A673 (cell line): ENCODE data around the gene NPC1L1. TPM values are rescaled to one million over a fixed set of nuclear protein-coding genes. Genes with fewer than 3 reads are reported as not detected.

Experiments used
- BruUV-seq: library from RNA; stranded (reverse); fragments of 400-500 nt; replicated peaks from 2 replicates; lab custom pipeline; 2021; lab: Mats Ljungman, UMichigan
- CTCF ChIA-PET: fragments of 300-600 bp; sonication (Branson Sonifier 250); formaldehyde crosslinking; loops from one replicate; lab custom pipeline; 2022; ENCODE audit warnings: antibody characterized with exemption; lab: Charles Lee
- POLR2A ChIA-PET: fragments of 300-600 bp; sonication (Branson Sonifier 250); formaldehyde crosslinking; loops from one replicate; lab custom pipeline; 2022; ENCODE audit warnings: antibody characterized with exemption; ENCODE audit not compliant: low non-redundant PET; lab: Charles Lee
- DNase-seq: peaks from one replicate; pipeline ENCODE4 v3.0.0-alpha.2; 2015; ENCODE audit warnings: low spot score
- H3K27ac ChIP-seq: fragments of 200-600 bp; sonication (generic); 2 replicates; pipeline ENCODE4 v1.5.1; 2016; ENCODE audit warnings: mixed run types, low read depth, mild to moderate bottlenecking, mixed read lengths, antibody characterized with exemption, low read length; ENCODE audit not compliant: poor library complexity, severe bottlenecking
- H3K27me3 ChIP-seq: fragments of 200-600 bp; sonication (generic); replicated peaks from 2 replicates; pipeline ENCODE4 v1.6.1; 2017; ENCODE audit warnings: mixed run types, low read depth, mild to moderate bottlenecking, mixed read lengths, antibody characterized with exemption, low read length; ENCODE audit not compliant: insufficient read depth, poor library complexity
- H3K36me3 ChIP-seq: fragments of 200-600 bp; sonication (generic); 2 replicates; pipeline ENCODE4 v1.6.1; 2016; ENCODE audit warnings: mixed run types, mild to moderate bottlenecking, mixed read lengths, antibody characterized with exemption, low read length; ENCODE audit not compliant: insufficient read depth, poor library complexity, severe bottlenecking
- H3K4me1 ChIP-seq: fragments of 200-600 bp; sonication (generic); 2 replicates; pipeline ENCODE4 v1.6.1; 2017; ENCODE audit warnings: mixed run types, mild to moderate bottlenecking, mixed read lengths, antibody characterized with exemption, low read length; ENCODE audit not compliant: insufficient read depth, poor library complexity, severe bottlenecking
- H3K4me3 ChIP-seq: fragments of 200-600 bp; sonication (generic); 2 replicates; pipeline ENCODE4 v1.5.1; 2016; ENCODE audit warnings: low read depth, mixed run types, mild to moderate bottlenecking, mixed read lengths, low read length; ENCODE audit not compliant: poor library complexity, severe bottlenecking
- H3K9me3 ChIP-seq: fragments of 200-600 bp; sonication (generic); 2 replicates; pipeline ENCODE4 v1.6.1; 2016; ENCODE audit warnings: mixed run types, low read depth, mild to moderate bottlenecking, mixed read lengths, antibody characterized with exemption, low read length; ENCODE audit not compliant: poor library complexity, severe bottlenecking
- EZH2 ChIP-seq: fragments of 200-600 bp; sonication (generic); IDR thresholded peaks from 2 replicates; pipeline ENCODE4 v1.6.1; 2017; ENCODE audit warnings: borderline replicate concordance, low read depth, mild to moderate bottlenecking, mixed read lengths, antibody characterized with exemption, low read length; ENCODE audit not compliant: poor library complexity, severe bottlenecking
- intact Hi-C: fragments of 100-400 bp; cut with micrococcal nuclease; formaldehyde crosslinking; loops from one replicate; pipeline ENCODE4 v1.10.0; 2022; ENCODE audit not compliant: unreplicated experiment
- total RNA-seq: library from RNA; stranded (reverse); gene quantifications from 2 replicates; pipeline ENCODE4 v1.2.3, GENCODE V29; 2021
- TF ChIP-seq, protein P1 (sequence below): fragments of 300-800, 200-600 bp; sonication (generic); conservative IDR thresholded peaks from 2 replicates; pipeline ENCODE4 v1.5.1; 2017; ENCODE audit warnings: low read depth, mild to moderate bottlenecking, antibody characterized with exemption, low read length, moderate library complexity, mixed read lengths

The NPC1L1 gene
- total RNA-seq, 1 experiment from 2014 or later = not detected

- CTCF ChIA-PET = no interaction called here
- Histone ChIP-seq H3K36me3 (no peaks in the 10 kb centered on the region), H3K4me1 (no peaks in the 10 kb centered on the region), H3K27me3 (no peaks in the 10 kb centered on the region), H3K4me3 (no peak overlapping the region), H3K27ac (no peak overlapping the region), H3K9me3 (no peaks in the 10 kb centered on the region)
- intact Hi-C loops = no loop called here
- no peak for DNase-seq
- TF ChIP-seq, protein P1, sequence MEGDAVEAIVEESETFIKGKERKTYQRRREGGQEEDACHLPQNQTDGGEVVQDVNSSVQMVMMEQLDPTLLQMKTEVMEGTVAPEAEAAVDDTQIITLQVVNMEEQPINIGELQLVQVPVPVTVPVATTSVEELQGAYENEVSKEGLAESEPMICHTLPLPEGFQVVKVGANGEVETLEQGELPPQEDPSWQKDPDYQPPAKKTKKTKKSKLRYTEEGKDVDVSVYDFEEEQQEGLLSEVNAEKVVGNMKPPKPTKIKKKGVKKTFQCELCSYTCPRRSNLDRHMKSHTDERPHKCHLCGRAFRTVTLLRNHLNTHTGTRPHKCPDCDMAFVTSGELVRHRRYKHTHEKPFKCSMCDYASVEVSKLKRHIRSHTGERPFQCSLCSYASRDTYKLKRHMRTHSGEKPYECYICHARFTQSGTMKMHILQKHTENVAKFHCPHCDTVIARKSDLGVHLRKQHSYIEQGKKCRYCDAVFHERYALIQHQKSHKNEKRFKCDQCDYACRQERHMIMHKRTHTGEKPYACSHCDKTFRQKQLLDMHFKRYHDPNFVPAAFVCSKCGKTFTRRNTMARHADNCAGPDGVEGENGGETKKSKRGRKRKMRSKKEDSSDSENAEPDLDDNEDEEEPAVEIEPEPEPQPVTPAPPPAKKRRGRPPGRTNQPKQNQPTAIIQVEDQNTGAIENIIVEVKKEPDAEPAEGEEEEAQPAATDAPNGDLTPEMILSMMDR = no peak
- no peak for TF ChIP-seq EZH2
- POLR2A ChIA-PET = no interaction called here
- BruUV-seq = no TSS peak
These were observed 35.5 kb downstream of the NPC1L1 start for GRCh38 chr7:44505595-44505994.

DNA sequence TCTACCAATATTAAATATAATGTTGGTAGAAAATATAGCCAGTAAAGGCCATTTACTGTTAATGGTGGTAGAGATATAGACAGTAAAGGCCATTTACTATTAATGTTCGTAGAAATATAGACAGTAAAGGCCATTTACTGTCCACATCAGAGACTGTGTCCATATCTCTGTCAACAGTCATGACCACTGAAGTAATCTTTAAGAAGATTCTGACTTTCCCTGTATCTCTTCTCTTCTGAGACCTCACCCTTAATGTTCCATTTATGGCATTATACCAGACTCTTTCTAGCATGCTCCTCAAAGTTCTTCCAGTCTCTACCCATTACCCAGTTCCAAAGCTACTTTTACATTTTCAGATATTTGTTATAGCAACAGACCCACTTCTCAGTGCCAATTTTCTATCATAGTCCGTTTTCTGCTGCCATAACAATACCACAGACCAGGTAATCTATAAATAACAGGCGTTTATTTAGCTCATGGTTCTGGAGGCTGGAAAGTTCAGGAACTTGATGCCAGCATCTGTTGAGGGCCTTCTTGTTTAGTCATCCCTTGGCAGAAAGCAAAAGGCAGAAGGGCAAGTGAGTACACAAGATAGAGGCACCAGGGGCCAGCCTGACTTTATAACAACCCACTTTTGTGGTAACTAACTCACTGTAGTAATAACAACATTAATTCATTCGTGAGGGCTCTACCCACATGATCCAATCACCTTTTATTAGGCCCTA lies 42.7 kb downstream of the NPC1L1 start:
- Histone ChIP-seq H3K4me1 (no peaks in the 10 kb centered on the region), H3K27ac (no peak overlapping the region), H3K4me3 (no peak overlapping the region), H3K9me3 (no peaks in the 10 kb centered on the region), H3K27me3 (peaks cover 4% of the 10 kb centered on the region), H3K36me3 (no peaks in the 10 kb centered on the region)
- intact Hi-C loops = no loop called here
- BruUV-seq = no TSS peak
- POLR2A ChIA-PET = no interaction called here
- CTCF ChIA-PET = interaction anchor here (1.5 kb wide), 1 partner anchor 36 kb away, joined by 4 read pairs; no protein-coding TSS in a partner anchor
- TF ChIP-seq, protein P1 = no peak
- TF ChIP-seq EZH2 = no peak
- DNase-seq = no peak

DNA sequence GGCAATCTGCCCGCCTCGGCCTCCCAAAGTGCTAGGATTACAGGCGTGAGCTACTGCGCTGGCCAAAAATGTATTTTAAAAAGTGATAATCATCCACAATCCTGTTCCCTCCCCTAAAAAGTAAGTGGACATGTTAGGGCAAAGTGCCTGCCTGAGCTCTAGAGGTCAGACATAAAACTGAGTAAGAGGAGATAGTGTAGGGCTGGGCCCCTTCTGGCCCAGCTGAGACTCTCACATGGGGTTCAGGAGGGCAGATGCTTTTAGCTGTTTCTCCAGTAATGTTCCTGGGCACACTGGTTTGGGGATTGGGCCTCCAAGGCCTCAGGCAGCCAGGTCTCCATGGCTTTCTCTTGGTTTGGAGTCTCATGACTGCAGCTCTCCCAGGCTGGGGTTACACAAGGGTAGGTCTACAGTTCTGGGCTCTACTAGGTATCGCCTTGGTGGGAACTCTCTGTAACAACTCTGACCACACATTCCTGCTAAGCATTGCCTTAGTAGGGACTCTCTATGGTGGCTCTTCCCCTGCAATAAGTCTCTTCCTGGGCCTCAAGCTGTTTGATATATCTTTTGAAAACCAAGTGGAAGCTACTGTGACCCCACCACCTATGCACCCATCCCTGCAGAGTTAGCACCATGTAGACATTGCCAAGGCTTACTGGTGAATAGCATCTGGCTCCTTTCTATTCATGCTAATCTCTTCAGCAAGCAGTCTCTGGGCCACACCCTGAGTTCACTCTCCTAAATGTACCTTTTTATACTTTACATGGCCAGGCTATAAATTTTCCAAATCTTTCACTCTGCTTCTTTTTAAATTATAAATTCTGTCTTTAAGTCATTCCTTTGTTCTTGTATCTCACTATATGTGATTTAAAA lies 43.7 kb downstream of the NPC1L1 start:
- Histone ChIP-seq H3K4me3 (no peak overlapping the region), H3K27me3 (peaks cover 4% of the 10 kb centered on the region), H3K36me3 (no peaks in the 10 kb centered on the region), H3K27ac (no peak overlapping the region), H3K9me3 (no peaks in the 10 kb centered on the region), H3K4me1 (no peaks in the 10 kb centered on the region)
- TF ChIP-seq EZH2 = no peak
- CTCF ChIA-PET = interaction anchor here (1.5 kb wide), 1 partner anchor 37 kb away, joined by 4 read pairs; no protein-coding TSS in a partner anchor
- no TSS peak for BruUV-seq
- POLR2A ChIA-PET = no interaction called here
- DNase-seq = no peak
- intact Hi-C loops = no loop called here
